Lower lobe of right lung (tissue), 2 donors: ENCODE measurements around the gene GIMAP4. TPM values are rescaled to one million over a fixed set of nuclear protein-coding genes. Genes with fewer than 3 reads are reported as not detected.

Source experiments
- ATAC-seq, 2 donors: fragments of 200-7000 bp; cut with Tn5 transposase; one replicate each; pipeline ENCODE4 v1.9.1; 2020 to 2022; ENCODE audit warnings: mild to moderate bottlenecking in 2 of 2, moderate library complexity in 2 of 2
- DNase-seq: peaks from one replicate; pipeline ENCODE4 v3.0.0-alpha.2; 2020
- H3K27ac ChIP-seq: fragments of 200-600 bp; one replicate; pipeline ENCODE4 v1.8.0; 2022
- H3K27me3 ChIP-seq: fragments of 200-600 bp; one replicate; pipeline ENCODE4 v1.8.0; 2022; ENCODE audit warnings: low read depth
- H3K36me3 ChIP-seq: fragments of 200-600 bp; one replicate; pipeline ENCODE4 v1.8.0; 2022; ENCODE audit warnings: mild to moderate bottlenecking
- H3K4me1 ChIP-seq: fragments of 200-600 bp; one replicate; pipeline ENCODE4 v1.8.0; 2022
- H3K4me3 ChIP-seq: fragments of 200-600 bp; one replicate; pipeline ENCODE4 v1.8.0; 2022; ENCODE audit warnings: mild to moderate bottlenecking
- H3K9me3 ChIP-seq: fragments of 200-600 bp; one replicate; pipeline ENCODE4 v1.8.0; 2022
- CTCF ChIP-seq: fragments of 200-600 bp; IDR thresholded peaks from one replicate; pipeline ENCODE4 v1.8.0; 2022; ENCODE audit warnings: antibody characterized with exemption, mild to moderate bottlenecking
- intact Hi-C: fragments of 100-400 bp; cut with DNase I; formaldehyde crosslinking; loops from one replicate; pipeline ENCODE4 v1.11.0; 2022
- total RNA-seq: library from RNA; stranded (reverse); fragmentation: NEBNext Ultra II Directional; extraction: Animal tissue kit (Norgen Biotek cat#: 25700); gene quantifications from one replicate; pipeline ENCODE4 v1.2.1, GENCODE V29; 2021
- donor health status: DM: no; HTN: yes; CAD: no; lungs with severe emphysema.

GIMAP4 gene
- total RNA-seq, 1 donor from 2014 or later, result 95.7 TPM

GRCh38 chr7:150538259-150538658 lies 28.9 kb upstream of the GIMAP4 start:
- DNase-seq, result no peak

GRCh38 chr7:150553163-150553562 lies 14.0 kb upstream of the GIMAP4 start:
- Histone ChIP-seq H3K27me3 (no peaks in the 10 kb centered on the region), H3K27ac (no peak overlapping the region), H3K4me3 (no peak overlapping the region), H3K9me3 (peaks cover 3% of the 10 kb centered on the region), H3K4me1 (no peaks in the 10 kb centered on the region), H3K36me3 (no peaks in the 10 kb centered on the region)
- no peak for TF ChIP-seq CTCF
- intact Hi-C loops, result no loop called here
- ATAC-seq (no peak), DNase-seq (no peak)

More at GRCh38 chr7:150538259-150538658, 28.9 kb upstream of the GIMAP4 start:
- Histone ChIP-seq H3K4me1 (no peaks in the 10 kb centered on the region), H3K4me3 (no peak overlapping the region), H3K27me3 (no peaks in the 10 kb centered on the region), H3K27ac (no peak overlapping the region), H3K36me3 (no peaks in the 10 kb centered on the region), H3K9me3 (peaks cover 23% of the 10 kb centered on the region)
- no peak for ATAC-seq
- intact Hi-C loops, result no loop called here
- no peak for TF ChIP-seq CTCF

- peak overlapping the region; percentile 59 for H3K27ac ChIP-seq
These were observed 10.6 kb upstream of the GIMAP4 start for GRCh38 chr7:150556521-150557138.

GRCh38 chr7:150560486-150560885 lies 6.7 kb upstream of the GIMAP4 start:
- ATAC-seq, result no peak
- intact Hi-C loops, result no loop called here
- Histone ChIP-seq H3K27me3 (no peaks in the 10 kb centered on the region), H3K36me3 (no peaks in the 10 kb centered on the region), H3K27ac (no peak overlapping the region), H3K4me1 (no peaks in the 10 kb centered on the region), H3K9me3 (peaks cover 9% of the 10 kb centered on the region), H3K4me3 (no peak overlapping the region)
- DNase-seq, result no peak
- no peak for TF ChIP-seq CTCF

More at GRCh38 chr7:150556521-150557138, 10.6 kb upstream of the GIMAP4 start:
- TF ChIP-seq CTCF, result no peak
- no peak for DNase-seq
- Histone ChIP-seq H3K27me3 (no peaks in the 10 kb centered on the region), H3K36me3 (no peaks in the 10 kb centered on the region), H3K4me3 (no peak overlapping the region), H3K9me3 (peaks cover 9% of the 10 kb centered on the region), H3K4me1 (no peaks in the 10 kb centered on the region)
- ATAC-seq, result peak; percentile 73 to 82
- intact Hi-C loops, result no loop called here

- Histone ChIP-seq H3K4me3 (no peak overlapping the region), H3K27ac (no peak overlapping the region), H3K36me3 (no peaks in the 10 kb centered on the region), H3K27me3 (no peaks in the 10 kb centered on the region), H3K9me3 (peaks cover 9% of the 10 kb centered on the region), H3K4me1 (peaks cover 7% of the 10 kb centered on the region)
- DNase-seq (no peak), ATAC-seq (no peak)
- intact Hi-C loops, result no loop called here
- TF ChIP-seq CTCF, result no peak
These were observed 4.3 kb upstream of the GIMAP4 start for GRCh38 chr7:150562919-150563318.
